K562 (cell line): ENCODE data around the gene SNW1. TPM values are rescaled to one million over a fixed set of nuclear protein-coding genes. Genes with fewer than 3 reads are reported as not detected.
A peak's percentile ranks its signal among the peaks of the same experiment; 100 is the strongest.

Experiments used
- ARID3A ChIP-seq: IDR thresholded peaks from 2 replicates; pipeline ENCODE4 v1.6.1; 2012; ENCODE audit warnings: low read depth, low read length, improper control_type of control experiment, borderline replicate concordance
- HDGF ChIP-seq: fragments of 450-650 bp; IDR thresholded peaks from 2 replicates; pipeline ENCODE4 v1.6.1; 2016
- LEF1 ChIP-seq: fragments of 450-650 bp; IDR thresholded peaks from 2 replicates; pipeline ENCODE4 v1.6.1; 2016; ENCODE audit warnings: mild to moderate bottlenecking
- RCOR1 ChIP-seq, 2 experiments: IDR thresholded peaks; 2 replicates each; pipeline ENCODE4 v1.6.1; 2012; ENCODE audit warnings: low read depth in 2 of 2, low read length in 2 of 2, borderline replicate concordance in 1 of 2, improper control_type of control experiment in 1 of 2
- REST ChIP-seq, 2 experiments: fragments of 450-650 bp; formaldehyde crosslinking in 1 of 2; IDR thresholded peaks; 2 replicates each; pipeline versions ENCODE4 v1.4.0 to v1.6.1; 2014 to 2020; ENCODE audit warnings: mild to moderate bottlenecking in 2 of 2, borderline replicate concordance in 1 of 2, low read depth in 1 of 2
- SP1 ChIP-seq: sonication (generic); formaldehyde crosslinking; IDR thresholded peaks from 2 replicates; pipeline ENCODE4 v1.8.1; 2022; ENCODE audit warnings: mild to moderate bottlenecking, missing genetic modification reagents
- ZBTB40 ChIP-seq, 2 experiments: fragments of 450-650 bp in 1 of 2; sonication (generic) in 1 of 2; formaldehyde crosslinking in 1 of 2; IDR thresholded peaks; 2 replicates each; pipeline versions ENCODE4 v1.7.1 to v1.9.0; 2016 to 2022; ENCODE audit warnings: inconsistent platforms in 1 of 2, mild to moderate bottlenecking in 1 of 2, missing genetic modification reagents in 1 of 2
- polyA plus RNA-seq, 8 experiments: library from polyadenylated mRNA; depleted of rRNA in 4 of 8; stranded (reverse) in 5 of 8; unstranded in 3 of 8; fragments of >200 nt; fragmentation: Nextera tagmentation in 2 of 8; fragmentation: Illumina TruSeq in 1 of 8; extraction: Ambion mirVana in 2 of 8; extraction: Trizol in 1 of 8; gene quantifications; 2 replicates each; pipeline versions ENCODE4 v1.2.1 to v1.2.3, GENCODE V29; 2011 to 2014; ENCODE audit warnings: inconsistent platforms in 1 of 8, missing spikeins in 1 of 8
- total RNA-seq, 7 experiments: library from RNA; depleted of rRNA in 6 of 7; stranded (reverse); fragments of >200 nt in 6 of 7; fragmentation: Illumina TruSeq in 2 of 7; extraction: Trizol in 2 of 7; gene quantifications; 2 replicates each; pipeline versions ENCODE4 v1.2.1 to v1.2.3, GENCODE V29; 2011 to 2021; ENCODE audit warnings: low replicate concordance in 1 of 7

The SNW1 gene
- total and polyA plus RNA-seq, 9 of the 15 experiments (the other 6 are each of a cell fraction or from before 2014, with no cell fraction given): 64.4 to 143 (median 98.2) TPM

GRCh38 chr14:77707724-77708408 lies 53.1 kb downstream of the SNW1 start, which contains the start of the genes ALKBH1 and SLIRP (continued):
- TF ChIP-seq REST (IDR thresholded peaks at IDR 0.05; ENCODE audit: borderline replicate concordance) (no peak), REST (CRISPR knock-in tag; IDR thresholded peaks at IDR 0.05; ENCODE audit: low read depth) (no peak), HDGF (no peak), LEF1 (no peak), SP1 (CRISPR knock-in tag) (0 out of 2 replicates have a peak, but pooled peaks have one; percentile 32), ZBTB40 (IDR thresholded peaks at IDR 0.05) (peak; percentile 97), ZBTB40 (CRISPR knock-in tag; IDR thresholded peaks at IDR 0.05) (no peak), ARID3A (no peak), RCOR1 (IDR thresholded peaks at IDR 0.05; ENCODE audit: borderline replicate concordance in 1 of 2, low read depth in 2 of 2, low read length in 2 of 2) (no peak)
